HCT116 (cell line): ENCODE measurements around the gene GRM8.

Experiments
- CEBPB ChIP-seq: IDR thresholded peaks from 2 replicates; pipeline ENCODE4 v1.6.1; 2012; ENCODE audit warnings: low read depth
- ELF1 ChIP-seq: IDR thresholded peaks from 2 replicates; pipeline ENCODE4 v1.6.1; 2012; ENCODE audit warnings: low read depth, borderline replicate concordance
- EZH2 ChIP-seq: fragments of 200-600 bp; sonication (generic); IDR thresholded peaks from 2 replicates; pipeline ENCODE4 v1.6.1; 2017; ENCODE audit warnings: antibody characterized with exemption, mixed run types
- EZH2phosphoT487 ChIP-seq: fragments of 200-600 bp; IDR thresholded peaks from 2 replicates; pipeline ENCODE4 v1.6.1; 2018; ENCODE audit warnings: antibody characterized with exemption, borderline replicate concordance
- FOSL1 ChIP-seq: IDR thresholded peaks from 2 replicates; pipeline ENCODE4 v1.6.1; 2012; ENCODE audit warnings: low read depth
- POLR2A ChIP-seq: IDR thresholded peaks from 2 replicates; pipeline ENCODE4 v1.7.0; 2011; ENCODE audit warnings: borderline replicate concordance; ENCODE audit not compliant: insufficient read depth, insufficient read length; ENCODE audit errors: extremely low read depth
- POLR2AphosphoS5 ChIP-seq: IDR thresholded peaks from 2 replicates; pipeline ENCODE4 v1.6.1; 2011; ENCODE audit warnings: mild to moderate bottlenecking, low read depth, low read length, moderate library complexity
- RAD21 ChIP-seq: IDR thresholded peaks from 2 replicates; pipeline ENCODE4 v1.6.1; 2012; ENCODE audit warnings: low read depth, mild to moderate bottlenecking
- SP1 ChIP-seq: IDR thresholded peaks from 2 replicates; pipeline ENCODE4 v1.6.1; 2012; ENCODE audit warnings: low read depth
- YY1 ChIP-seq: IDR thresholded peaks from 2 replicates; pipeline ENCODE4 v1.6.1; 2011; ENCODE audit warnings: low read length, low read depth, moderate library complexity, mild to moderate bottlenecking; ENCODE audit not compliant: insufficient replicate concordance; ENCODE audit errors: extremely low read depth
- ZNF274 ChIP-seq: fragments of 200-500 bp; sonication (Bioruptor generic); IDR thresholded peaks from 2 replicates; pipeline ENCODE4 v1.6.1; 2014; ENCODE audit warnings: mild to moderate bottlenecking, low read depth, low read length, inconsistent platforms
- TF ChIP-seq, protein P1 (sequence below), 3 experiments: fragments of 200-600 bp in 1 of 3; sonication (generic) in 1 of 3; IDR thresholded peaks in 2 of 3; conservative IDR thresholded peaks in 1 of 3; 2 replicates each; pipeline ENCODE4 v1.5.1; 2012 to 2017; ENCODE audit warnings: low read depth in 2 of 3, low read length in 2 of 3, antibody characterized with exemption in 1 of 3, borderline replicate concordance in 1 of 3, control low read depth in 1 of 3, mild to moderate bottlenecking in 1 of 3, mixed read lengths in 1 of 3, mixed run types in 1 of 3, moderate library complexity in 1 of 3; ENCODE audit not compliant: insufficient read depth in 1 of 3
- TF ChIP-seq, protein P2 (sequence below): IDR thresholded peaks from 2 replicates; pipeline ENCODE4 v1.6.1; 2012; ENCODE audit warnings: low read depth
- TF ChIP-seq, protein P3 (sequence below): IDR thresholded peaks from 2 replicates; pipeline ENCODE4 v1.6.1; 2012

DNA sequence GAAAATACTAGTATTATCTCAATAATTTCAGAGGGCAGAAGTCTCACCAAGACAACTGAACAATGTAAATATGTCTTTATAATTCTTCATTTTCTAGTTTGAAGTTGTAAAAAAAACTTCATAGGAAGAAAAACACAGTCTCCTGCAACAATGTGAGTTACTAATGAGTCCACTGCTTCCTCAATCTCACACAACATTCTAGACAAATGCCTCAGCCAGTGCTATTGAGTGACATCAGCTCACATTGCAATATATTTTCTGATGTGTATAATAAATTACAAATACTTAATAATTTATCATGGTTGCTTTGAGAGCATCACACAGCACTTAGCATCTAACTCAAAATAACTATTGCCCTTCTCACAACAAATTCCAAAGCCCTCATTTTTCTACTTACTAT, 321.2 kb downstream of the GRM8 start:
- TF ChIP-seq POLR2A (no peak), SP1 (no peak), POLR2AphosphoS5 (no peak), ZNF274 (no peak), EZH2 (no peak), YY1 (no peak), ELF1 (no peak), EZH2phosphoT487 (no peak), RAD21 (no peak), FOSL1 (no peak), CEBPB (no peak)
- TF ChIP-seq, protein P1, sequence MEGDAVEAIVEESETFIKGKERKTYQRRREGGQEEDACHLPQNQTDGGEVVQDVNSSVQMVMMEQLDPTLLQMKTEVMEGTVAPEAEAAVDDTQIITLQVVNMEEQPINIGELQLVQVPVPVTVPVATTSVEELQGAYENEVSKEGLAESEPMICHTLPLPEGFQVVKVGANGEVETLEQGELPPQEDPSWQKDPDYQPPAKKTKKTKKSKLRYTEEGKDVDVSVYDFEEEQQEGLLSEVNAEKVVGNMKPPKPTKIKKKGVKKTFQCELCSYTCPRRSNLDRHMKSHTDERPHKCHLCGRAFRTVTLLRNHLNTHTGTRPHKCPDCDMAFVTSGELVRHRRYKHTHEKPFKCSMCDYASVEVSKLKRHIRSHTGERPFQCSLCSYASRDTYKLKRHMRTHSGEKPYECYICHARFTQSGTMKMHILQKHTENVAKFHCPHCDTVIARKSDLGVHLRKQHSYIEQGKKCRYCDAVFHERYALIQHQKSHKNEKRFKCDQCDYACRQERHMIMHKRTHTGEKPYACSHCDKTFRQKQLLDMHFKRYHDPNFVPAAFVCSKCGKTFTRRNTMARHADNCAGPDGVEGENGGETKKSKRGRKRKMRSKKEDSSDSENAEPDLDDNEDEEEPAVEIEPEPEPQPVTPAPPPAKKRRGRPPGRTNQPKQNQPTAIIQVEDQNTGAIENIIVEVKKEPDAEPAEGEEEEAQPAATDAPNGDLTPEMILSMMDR (IDR thresholded peaks at IDR 0.05 in 2 of 3, conservative IDR thresholded peaks at IDR 0.05 in 1 of 3; ENCODE audit: borderline replicate concordance in 1 of 3, insufficient read depth in 1 of 3, low read depth in 2 of 3, low read length in 2 of 3), result no peak
- TF ChIP-seq, protein P2, sequence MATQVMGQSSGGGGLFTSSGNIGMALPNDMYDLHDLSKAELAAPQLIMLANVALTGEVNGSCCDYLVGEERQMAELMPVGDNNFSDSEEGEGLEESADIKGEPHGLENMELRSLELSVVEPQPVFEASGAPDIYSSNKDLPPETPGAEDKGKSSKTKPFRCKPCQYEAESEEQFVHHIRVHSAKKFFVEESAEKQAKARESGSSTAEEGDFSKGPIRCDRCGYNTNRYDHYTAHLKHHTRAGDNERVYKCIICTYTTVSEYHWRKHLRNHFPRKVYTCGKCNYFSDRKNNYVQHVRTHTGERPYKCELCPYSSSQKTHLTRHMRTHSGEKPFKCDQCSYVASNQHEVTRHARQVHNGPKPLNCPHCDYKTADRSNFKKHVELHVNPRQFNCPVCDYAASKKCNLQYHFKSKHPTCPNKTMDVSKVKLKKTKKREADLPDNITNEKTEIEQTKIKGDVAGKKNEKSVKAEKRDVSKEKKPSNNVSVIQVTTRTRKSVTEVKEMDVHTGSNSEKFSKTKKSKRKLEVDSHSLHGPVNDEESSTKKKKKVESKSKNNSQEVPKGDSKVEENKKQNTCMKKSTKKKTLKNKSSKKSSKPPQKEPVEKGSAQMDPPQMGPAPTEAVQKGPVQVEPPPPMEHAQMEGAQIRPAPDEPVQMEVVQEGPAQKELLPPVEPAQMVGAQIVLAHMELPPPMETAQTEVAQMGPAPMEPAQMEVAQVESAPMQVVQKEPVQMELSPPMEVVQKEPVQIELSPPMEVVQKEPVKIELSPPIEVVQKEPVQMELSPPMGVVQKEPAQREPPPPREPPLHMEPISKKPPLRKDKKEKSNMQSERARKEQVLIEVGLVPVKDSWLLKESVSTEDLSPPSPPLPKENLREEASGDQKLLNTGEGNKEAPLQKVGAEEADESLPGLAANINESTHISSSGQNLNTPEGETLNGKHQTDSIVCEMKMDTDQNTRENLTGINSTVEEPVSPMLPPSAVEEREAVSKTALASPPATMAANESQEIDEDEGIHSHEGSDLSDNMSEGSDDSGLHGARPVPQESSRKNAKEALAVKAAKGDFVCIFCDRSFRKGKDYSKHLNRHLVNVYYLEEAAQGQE, result no peak
- TF ChIP-seq, protein P3, sequence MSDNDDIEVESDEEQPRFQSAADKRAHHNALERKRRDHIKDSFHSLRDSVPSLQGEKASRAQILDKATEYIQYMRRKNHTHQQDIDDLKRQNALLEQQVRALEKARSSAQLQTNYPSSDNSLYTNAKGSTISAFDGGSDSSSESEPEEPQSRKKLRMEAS, result no peak
